ENCODE measurements around the gene CDKN3. TPM values are rescaled to one million over a fixed set of nuclear protein-coding genes. Genes with fewer than 3 reads are reported as not detected.
A peak's percentile ranks its signal among the peaks of the same experiment; 100 is the strongest.

The CDKN3 gene
- total and polyA plus RNA-seq, 2 experiments from 2014 or later: 19.6 to 43.9 TPM

DNA sequence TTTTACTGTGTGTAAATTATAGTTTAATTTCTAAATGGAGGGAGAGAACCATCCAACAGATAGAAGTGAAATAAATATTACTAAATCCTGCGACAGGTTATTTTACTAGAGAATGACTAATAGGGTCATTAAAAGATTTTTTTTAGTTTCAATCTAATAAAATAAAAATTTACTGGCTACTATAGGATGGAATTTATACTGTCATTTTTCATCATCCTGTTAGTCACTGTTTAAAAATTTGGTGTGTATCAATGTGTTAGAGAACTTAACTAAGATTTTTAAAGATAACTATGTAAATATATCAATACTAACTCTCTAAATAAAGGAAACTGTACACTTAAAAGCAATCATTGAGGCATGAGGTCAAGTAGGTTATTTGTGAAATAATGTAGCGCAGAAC, 41.1 kb upstream of the CDKN3 start:
- Histone ChIP-seq H3K27me3 (no peaks in the 10 kb centered on the region), H3K27ac (no peak overlapping the region), H3K9me3 (ENCODE audit: low read depth) (no peaks in the 10 kb centered on the region), H3K4me3 (no peak overlapping the region), H3K4me1 (ENCODE audit: low read depth) (no peaks in the 10 kb centered on the region), H3K36me3 (no peaks in the 10 kb centered on the region)
- no peak for DNase-seq (ENCODE audit: low read depth in 1 of 2, low spot score in 1 of 2)
- TF ChIP-seq, protein P1, sequence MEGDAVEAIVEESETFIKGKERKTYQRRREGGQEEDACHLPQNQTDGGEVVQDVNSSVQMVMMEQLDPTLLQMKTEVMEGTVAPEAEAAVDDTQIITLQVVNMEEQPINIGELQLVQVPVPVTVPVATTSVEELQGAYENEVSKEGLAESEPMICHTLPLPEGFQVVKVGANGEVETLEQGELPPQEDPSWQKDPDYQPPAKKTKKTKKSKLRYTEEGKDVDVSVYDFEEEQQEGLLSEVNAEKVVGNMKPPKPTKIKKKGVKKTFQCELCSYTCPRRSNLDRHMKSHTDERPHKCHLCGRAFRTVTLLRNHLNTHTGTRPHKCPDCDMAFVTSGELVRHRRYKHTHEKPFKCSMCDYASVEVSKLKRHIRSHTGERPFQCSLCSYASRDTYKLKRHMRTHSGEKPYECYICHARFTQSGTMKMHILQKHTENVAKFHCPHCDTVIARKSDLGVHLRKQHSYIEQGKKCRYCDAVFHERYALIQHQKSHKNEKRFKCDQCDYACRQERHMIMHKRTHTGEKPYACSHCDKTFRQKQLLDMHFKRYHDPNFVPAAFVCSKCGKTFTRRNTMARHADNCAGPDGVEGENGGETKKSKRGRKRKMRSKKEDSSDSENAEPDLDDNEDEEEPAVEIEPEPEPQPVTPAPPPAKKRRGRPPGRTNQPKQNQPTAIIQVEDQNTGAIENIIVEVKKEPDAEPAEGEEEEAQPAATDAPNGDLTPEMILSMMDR (IDR thresholded peaks at IDR 0.05; ENCODE audit: low read depth, low read length): no peak

DNA sequence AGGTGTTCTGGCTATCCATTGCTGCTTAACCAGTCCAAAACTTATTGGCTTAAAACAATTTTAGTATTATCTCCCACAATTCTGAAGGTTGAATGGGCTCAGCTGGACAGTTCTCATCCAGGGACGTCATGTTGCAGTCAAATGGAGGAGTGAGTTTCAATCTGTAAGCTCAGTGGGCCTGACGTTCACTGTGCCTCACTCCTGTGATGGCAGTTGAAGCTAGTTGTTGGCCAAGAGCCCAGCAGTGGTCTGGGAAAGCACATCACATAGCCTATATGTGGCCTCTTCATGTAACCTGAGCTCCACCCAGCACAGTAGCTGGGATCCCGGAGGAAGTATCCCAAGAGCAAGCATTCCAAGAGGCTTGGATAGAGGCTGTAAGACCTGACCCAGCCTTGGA, 40.6 kb upstream of the CDKN3 start:
- Histone ChIP-seq H3K4me3 (no peak overlapping the region), H3K4me1 (ENCODE audit: low read depth) (no peaks in the 10 kb centered on the region)

DNA sequence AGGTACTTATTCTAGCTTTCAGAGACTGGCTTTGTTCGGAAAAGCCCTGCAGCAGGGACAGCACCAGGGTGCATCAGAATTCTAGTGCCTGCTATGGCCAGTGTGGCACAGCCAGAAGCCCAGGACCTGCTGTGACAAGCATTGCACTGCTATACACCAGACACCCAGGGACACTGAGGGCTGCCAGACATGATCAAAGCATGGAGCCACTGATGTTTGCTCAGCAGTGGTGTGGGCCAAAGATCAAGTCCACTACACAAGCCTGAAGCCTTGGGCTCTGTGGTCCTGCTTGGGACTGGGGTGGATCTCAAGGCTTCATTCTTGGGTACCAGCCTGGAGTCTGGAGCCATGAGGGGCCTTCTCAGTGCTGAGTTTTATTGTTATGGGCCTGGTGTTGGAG, 36.1 kb upstream of the CDKN3 start:
- H3K27me3 ChIP-seq: no peaks in the 10 kb centered on the region
- H3K36me3 ChIP-seq: no peaks in the 10 kb centered on the region
- no peaks in the 10 kb centered on the region for H3K9me3 ChIP-seq (ENCODE audit: low read depth)
- DNase-seq (ENCODE audit: low read depth in 1 of 2, low spot score in 1 of 2): no peak
- H3K4me3 ChIP-seq: no peak overlapping the region
- no peaks in the 10 kb centered on the region for H3K4me1 ChIP-seq (ENCODE audit: low read depth)
- H3K27ac ChIP-seq: no peak overlapping the region
- TF ChIP-seq, protein P1 (IDR thresholded peaks at IDR 0.05; ENCODE audit: low read depth, low read length): no peak

More for the DNA sequence above, 40.6 kb upstream of the CDKN3 start:
- DNase-seq (ENCODE audit: low read depth in 1 of 2, low spot score in 1 of 2): peak; percentile 33 to 36
- no peaks in the 10 kb centered on the region for H3K36me3 ChIP-seq
- TF ChIP-seq, protein P1 (IDR thresholded peaks at IDR 0.05; ENCODE audit: low read depth, low read length): no peak
- H3K27me3 ChIP-seq: no peaks in the 10 kb centered on the region
- H3K9me3 ChIP-seq (ENCODE audit: low read depth): no peaks in the 10 kb centered on the region
- H3K27ac ChIP-seq: no peak overlapping the region

DNA sequence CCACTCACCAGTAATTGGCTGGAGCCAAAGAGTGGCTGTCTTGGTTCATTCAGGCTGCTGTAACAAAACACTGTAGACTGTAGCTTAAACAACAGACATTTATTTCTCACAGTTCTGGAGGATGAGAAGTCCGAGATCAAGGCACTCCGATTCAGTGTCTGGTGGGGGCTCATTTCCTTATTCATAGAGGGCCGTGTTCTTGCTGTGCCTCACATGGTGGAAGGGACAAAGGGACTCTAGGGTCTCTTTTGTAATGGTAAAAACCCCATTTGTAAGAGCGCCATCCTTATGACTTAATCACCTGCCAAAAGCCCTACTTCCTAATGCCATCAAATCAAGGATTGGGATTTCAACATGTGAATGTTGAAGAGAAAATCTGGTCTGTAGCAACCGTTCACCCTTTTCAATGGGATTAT, 34.7 kb upstream of the CDKN3 start:
- no peak overlapping the region for H3K4me3 ChIP-seq
- H3K27ac ChIP-seq: no peak overlapping the region
- no peaks in the 10 kb centered on the region for H3K9me3 ChIP-seq (ENCODE audit: low read depth)
- TF ChIP-seq, protein P1 (IDR thresholded peaks at IDR 0.05; ENCODE audit: low read depth, low read length): no peak
- H3K4me1 ChIP-seq (ENCODE audit: low read depth): no peaks in the 10 kb centered on the region
- DNase-seq (ENCODE audit: low read depth in 1 of 2, low spot score in 1 of 2): no peak
- no peaks in the 10 kb centered on the region for H3K36me3 ChIP-seq
- no peaks in the 10 kb centered on the region for H3K27me3 ChIP-seq

DNA sequence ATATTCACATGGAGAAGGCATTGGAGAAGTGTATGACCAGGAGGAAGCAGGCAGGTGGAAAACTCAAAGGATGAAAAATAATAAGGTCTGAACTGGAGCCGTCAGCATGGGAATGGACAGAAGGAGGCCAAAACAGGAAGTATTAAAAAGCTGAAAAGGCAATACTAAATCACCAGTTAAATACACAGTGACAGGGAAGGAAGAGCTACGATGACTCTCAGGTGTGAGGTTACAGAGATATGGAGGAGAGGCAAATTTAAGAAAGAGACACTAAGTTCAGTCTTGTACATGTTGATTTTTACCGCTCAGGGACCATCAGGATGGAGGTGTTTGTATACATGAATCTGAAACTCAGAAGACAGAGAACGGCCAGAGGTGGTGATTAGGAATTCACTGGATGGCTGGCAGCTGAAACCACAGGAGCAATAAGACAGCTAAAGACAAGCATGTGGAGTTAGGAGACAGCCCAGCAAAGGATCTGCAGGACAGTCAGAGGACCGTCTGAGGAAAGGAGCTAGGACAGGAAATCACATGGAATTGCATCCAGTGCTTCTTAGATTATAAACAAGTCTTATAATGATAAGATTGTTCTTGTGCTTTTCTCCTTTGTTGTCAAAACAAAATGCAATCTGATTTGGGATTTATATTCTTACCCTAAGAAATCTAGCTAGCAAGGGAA, 33.9 kb upstream of the CDKN3 start:
- Histone ChIP-seq H3K9me3 (ENCODE audit: low read depth) (no peaks in the 10 kb centered on the region), H3K4me1 (ENCODE audit: low read depth) (no peaks in the 10 kb centered on the region), H3K27me3 (no peaks in the 10 kb centered on the region), H3K36me3 (no peaks in the 10 kb centered on the region), H3K27ac (no peak overlapping the region), H3K4me3 (no peak overlapping the region)
- TF ChIP-seq, protein P1 (IDR thresholded peaks at IDR 0.05; ENCODE audit: low read depth, low read length): no peak
- DNase-seq (ENCODE audit: low read depth in 1 of 2, low spot score in 1 of 2): peak in 1 of 2 donors; percentile 22

Data from cardiac muscle cell (in vitro differentiated cells and primary cell).